A549 treated with Mapracorat at 1 μM for 4 hours (cell line): ENCODE results near the gene SPHK1. TPM values are rescaled to one million over a fixed set of nuclear protein-coding genes. Genes with fewer than 3 reads are reported as not detected.

Experiments
- total RNA-seq: library from RNA; stranded (reverse); fragments of 200-300 nt; extraction: Qiagen RNA extraction; gene quantifications from 5 replicates; pipeline ENCODE4 v1.2.3, GENCODE V29; 2022

SPHK1 gene, protein sequence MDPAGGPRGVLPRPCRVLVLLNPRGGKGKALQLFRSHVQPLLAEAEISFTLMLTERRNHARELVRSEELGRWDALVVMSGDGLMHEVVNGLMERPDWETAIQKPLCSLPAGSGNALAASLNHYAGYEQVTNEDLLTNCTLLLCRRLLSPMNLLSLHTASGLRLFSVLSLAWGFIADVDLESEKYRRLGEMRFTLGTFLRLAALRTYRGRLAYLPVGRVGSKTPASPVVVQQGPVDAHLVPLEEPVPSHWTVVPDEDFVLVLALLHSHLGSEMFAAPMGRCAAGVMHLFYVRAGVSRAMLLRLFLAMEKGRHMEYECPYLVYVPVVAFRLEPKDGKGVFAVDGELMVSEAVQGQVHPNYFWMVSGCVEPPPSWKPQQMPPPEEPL
- 35.7 to 54.0 TPM (median 44.8 TPM) in 5 replicates for total RNA-seq

DNA sequence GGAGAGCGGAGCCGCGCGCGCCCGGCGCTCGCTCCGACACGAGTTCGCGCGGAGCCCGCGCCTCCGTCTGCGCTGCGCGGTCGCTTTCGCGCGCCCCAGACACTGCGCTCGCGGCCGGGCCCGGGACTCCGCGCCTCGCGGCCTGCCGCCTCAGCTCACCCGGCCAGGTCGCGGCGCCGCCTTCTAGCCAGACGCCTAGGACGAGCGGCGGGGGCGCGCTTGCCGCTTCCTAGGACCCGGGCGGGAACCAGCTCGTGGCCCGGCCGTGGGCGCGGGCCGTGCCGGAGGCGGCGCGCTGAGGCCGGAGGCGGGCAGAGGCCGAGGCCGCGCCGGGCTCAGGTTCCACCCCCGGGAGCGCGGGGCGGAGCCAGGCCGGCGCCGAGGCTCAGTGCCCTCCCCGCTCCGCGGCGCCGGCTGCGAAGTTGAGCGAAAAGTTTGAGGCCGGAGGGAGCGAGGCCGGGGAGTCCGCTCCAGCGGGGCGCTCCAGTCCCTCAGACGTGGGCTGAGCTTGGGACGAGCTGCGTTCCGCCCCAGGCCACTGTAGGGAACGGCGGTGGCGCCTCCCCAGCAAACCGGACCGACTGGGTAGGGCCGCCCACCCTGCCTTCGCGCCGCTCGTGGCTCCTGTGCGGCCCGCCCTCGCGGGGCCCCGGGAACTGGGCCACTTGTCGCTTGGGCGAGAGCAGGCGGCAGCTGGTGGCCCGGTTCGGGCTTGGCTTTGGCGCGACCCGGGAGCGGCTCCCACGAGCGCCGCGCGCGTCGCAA, at the start of gene SPHK1:
Gene SPHK1, plus strand, starts transcription at position 388 of the 765 bp plus-strand sequence. CDS start 1,036 bp downstream, outside the sequence.

DNA sequence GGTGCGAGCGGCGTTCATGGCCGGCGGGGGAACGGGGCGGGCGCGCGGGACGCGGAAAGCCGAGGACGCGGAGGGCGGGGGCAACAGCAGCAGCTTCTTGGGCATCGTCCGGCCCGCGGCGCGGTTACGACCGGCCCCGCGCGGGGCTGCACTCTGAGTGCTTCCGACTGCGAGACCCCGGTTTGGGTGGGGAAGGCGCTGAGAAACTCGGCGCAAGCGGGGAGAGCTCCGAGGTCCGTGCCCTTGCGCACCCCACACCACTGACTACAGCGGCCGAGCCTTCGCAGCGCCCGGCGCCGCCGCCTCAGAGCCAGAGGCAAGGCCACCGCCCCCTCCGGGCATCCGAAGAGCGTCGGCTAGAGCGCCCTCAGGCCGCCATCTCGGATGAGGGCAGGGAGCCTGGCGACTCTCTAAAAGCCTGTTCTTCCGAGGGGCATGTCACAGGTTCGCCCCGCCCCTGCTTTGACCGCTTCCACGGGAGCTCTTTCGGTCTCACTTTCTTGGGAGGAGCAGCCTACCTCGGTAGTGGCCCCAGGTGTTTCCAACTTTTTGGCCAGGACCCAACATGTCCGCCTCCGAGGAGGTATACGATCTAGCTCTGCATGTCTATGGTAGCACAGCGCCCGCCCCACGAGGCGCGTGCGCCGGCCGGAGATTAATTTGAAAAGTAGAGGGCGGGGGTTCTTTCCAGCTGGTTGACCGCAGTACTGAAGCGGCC, 30.7 kb upstream of the SPHK1 start, which contains the start of gene PRPSAP1:
Gene PRPSAP1, minus strand, starts transcription at position 318 of the 718 bp plus-strand sequence. Its CDS starts 213 bp downstream, at position 105.

Other genes starting within 250 kb of the SPHK1 start
- gene FOXJ1, start 243.4 kb upstream of the SPHK1 start, total RNA-seq = 0.41 to 0.80 TPM (median 0.70 TPM) in 5 replicates
- 6.4 to 9.5 TPM (median 7.3 TPM) in 5 replicates for gene RNF157, start 144.1 kb upstream of the SPHK1 start, total RNA-seq
- gene UBALD2, start 119.3 kb upstream of the SPHK1 start, total RNA-seq = 76.2 to 129 TPM (median 117 TPM) in 5 replicates
- 0.45 to 1.5 TPM (median 1.2 TPM) in 5 replicates for gene QRICH2, start 76.3 kb upstream of the SPHK1 start, total RNA-seq
- gene PRPSAP1, start 30.7 kb upstream of the SPHK1 start, total RNA-seq = 51.1 to 64.4 TPM (median 58.5 TPM) in 5 replicates
- gene UBE2O, start 68.5 kb downstream of the SPHK1 start, total RNA-seq = 23.1 to 32.6 TPM (median 29.5 TPM) in 5 replicates
- gene AANAT, start 83.0 kb downstream of the SPHK1 start, total RNA-seq = 0.20 to 0.81 TPM (median 0.64 TPM) in 4 of 5 replicates, not detected in the other
- 45.2 to 69.1 TPM (median 63.0 TPM) in 5 replicates for gene RHBDF2, start 116.8 kb downstream of the SPHK1 start, total RNA-seq
- gene CYGB, start 153.1 kb downstream of the SPHK1 start, total RNA-seq = 0.60 to 1.8 TPM (median 1.1 TPM) in 5 replicates
- gene PRCD, start 155.4 kb downstream of the SPHK1 start, total RNA-seq = not detected in 5 replicates
- gene ST6GALNAC2, start 201.3 kb downstream of the SPHK1 start, total RNA-seq = 0.23 to 0.61 TPM (median 0.33 TPM) in 5 replicates